SJSA1 (cell line): ENCODE results near the gene FGF14. TPM values are rescaled to one million over a fixed set of nuclear protein-coding genes. Genes with fewer than 3 reads are reported as not detected.

Experiments
- DNase-seq, 2 experiments: peaks; one replicate each; pipeline ENCODE4 v3.0.0-alpha.2; 2015 to 2020; ENCODE audit warnings: low spot score in 2 of 2, low read depth in 1 of 2
- H3K27ac ChIP-seq: fragments of 250-450 bp; sonication (Bioruptor Pico); 2 replicates; pipeline ENCODE4 v1.5.1; 2020; ENCODE audit warnings: mild to moderate bottlenecking, moderate library complexity
- H3K27me3 ChIP-seq: fragments of 250-450 bp; sonication (Bioruptor Pico); replicated peaks from 2 replicates; pipeline ENCODE4 v1.5.1; 2020; ENCODE audit warnings: mild to moderate bottlenecking, moderate library complexity
- H3K36me3 ChIP-seq: fragments of 250-450 bp; sonication (Bioruptor Pico); 2 replicates; pipeline ENCODE4 v1.5.1; 2020; ENCODE audit warnings: mild to moderate bottlenecking
- H3K4me1 ChIP-seq: fragments of 250-450 bp; sonication (Bioruptor Pico); replicated peaks from 2 replicates; pipeline ENCODE4 v1.6.1; 2021; ENCODE audit warnings: mild to moderate bottlenecking
- H3K4me3 ChIP-seq: fragments of 250-450 bp; sonication (Bioruptor Pico); 2 replicates; pipeline ENCODE4 v1.5.1; 2020; ENCODE audit warnings: mild to moderate bottlenecking
- H3K9me3 ChIP-seq: fragments of 250-450 bp; sonication (Bioruptor Pico); replicated peaks from 2 replicates; pipeline ENCODE4 v1.5.1; 2020; ENCODE audit warnings: mild to moderate bottlenecking
- total RNA-seq: library from RNA; depleted of rRNA; stranded (reverse); fragments of >200 nt; shearing (Covaris generic); gene quantifications from 2 replicates; pipeline ENCODE4 v1.2.3, GENCODE V29; 2014

FGF14 gene
- total RNA-seq, 1 experiment from 2014 or later: not detected

DNA sequence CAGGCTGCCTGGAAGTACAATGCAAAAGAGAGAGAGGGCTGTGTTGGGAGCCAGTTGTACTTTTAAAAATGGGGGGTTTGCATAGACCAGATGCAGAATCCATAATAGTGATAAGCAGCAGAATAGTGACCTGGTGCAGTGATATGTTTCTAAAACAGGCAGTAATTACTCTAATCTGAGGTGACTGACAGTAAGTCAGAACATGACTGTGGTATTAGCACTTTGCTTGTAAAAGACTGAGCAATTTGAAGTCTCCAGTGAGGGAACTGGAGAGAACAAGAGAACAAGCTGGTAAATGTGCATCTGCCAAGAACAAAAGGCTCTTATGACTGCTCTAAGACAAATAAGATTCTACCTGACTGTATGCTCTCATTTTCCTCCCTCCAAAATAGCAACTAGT, 565.9 kb downstream of the FGF14 start:
- H3K27ac ChIP-seq: no peak overlapping the region
- H3K9me3 ChIP-seq: no peaks in the 10 kb centered on the region
- DNase-seq: no peak
- H3K36me3 ChIP-seq: no peaks in the 10 kb centered on the region
- H3K27me3 ChIP-seq: 0 out of 2 replicates have a peak, but pooled peaks cover 10% of the 10 kb centered on the region
- no peaks in the 10 kb centered on the region for H3K4me1 ChIP-seq
- no peak overlapping the region for H3K4me3 ChIP-seq

DNA sequence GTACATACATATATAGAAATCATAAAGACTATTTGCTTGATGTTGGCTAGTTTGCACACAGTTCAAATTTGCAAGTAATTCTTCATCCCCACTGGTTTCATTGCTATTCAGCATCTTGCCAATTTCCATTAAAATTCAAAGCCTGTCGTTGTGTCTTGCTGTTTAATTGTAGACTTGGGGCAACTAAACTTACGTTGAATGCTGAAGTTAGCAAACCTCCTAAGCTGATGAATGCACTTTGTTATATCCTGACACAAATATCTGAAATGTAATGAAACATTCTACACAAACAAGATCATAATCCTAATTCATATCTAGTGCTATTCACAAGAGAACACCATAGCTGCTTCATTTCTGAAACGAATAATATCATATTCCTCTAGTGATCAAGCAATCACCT, 568.2 kb downstream of the FGF14 start:
- Histone ChIP-seq H3K9me3 (no peaks in the 10 kb centered on the region), H3K27ac (no peak overlapping the region), H3K4me3 (no peak overlapping the region), H3K4me1 (no peaks in the 10 kb centered on the region), H3K36me3 (no peaks in the 10 kb centered on the region), H3K27me3 (0 out of 2 replicates have a peak, but pooled peaks cover 10% of the 10 kb centered on the region)
- no peak for DNase-seq

- Histone ChIP-seq H3K27ac (no peak overlapping the region), H3K36me3 (no peaks in the 10 kb centered on the region), H3K27me3 (peaks cover 7% of the 10 kb centered on the region; the same call in 1 of the 2 replicates), H3K4me1 (no peaks in the 10 kb centered on the region), H3K4me3 (no peak overlapping the region), H3K9me3 (no peaks in the 10 kb centered on the region)
- DNase-seq: no peak
These were observed 571.8 kb downstream of the FGF14 start for GRCh38 chr13:101830035-101830434.

DNA sequence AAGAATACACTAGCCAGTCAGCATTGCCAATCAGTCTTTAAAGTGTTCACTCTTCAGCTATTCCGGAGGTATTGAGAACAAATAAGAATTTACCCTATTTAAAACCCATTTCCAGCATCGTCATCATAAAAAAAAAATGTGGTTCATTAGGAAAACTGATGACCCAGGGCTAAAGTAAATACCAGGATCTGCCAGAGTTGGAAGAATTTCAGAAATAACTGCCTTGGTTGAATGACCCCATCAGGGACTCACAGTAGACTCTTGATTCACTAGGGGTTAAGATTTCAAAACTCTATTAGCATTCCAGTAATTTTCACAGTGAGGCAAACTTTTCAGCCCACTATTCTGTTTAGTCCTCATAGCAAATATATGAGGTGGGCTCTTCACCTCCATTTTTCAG, 572.4 kb downstream of the FGF14 start:
- H3K36me3 ChIP-seq: no peaks in the 10 kb centered on the region
- peaks cover 6% of the 10 kb centered on the region; the same call in 1 of the 2 replicates for H3K27me3 ChIP-seq
- no peak overlapping the region for H3K27ac ChIP-seq
- H3K9me3 ChIP-seq: no peaks in the 10 kb centered on the region
- no peak for DNase-seq
- no peaks in the 10 kb centered on the region for H3K4me1 ChIP-seq
- H3K4me3 ChIP-seq: no peak overlapping the region

DNA sequence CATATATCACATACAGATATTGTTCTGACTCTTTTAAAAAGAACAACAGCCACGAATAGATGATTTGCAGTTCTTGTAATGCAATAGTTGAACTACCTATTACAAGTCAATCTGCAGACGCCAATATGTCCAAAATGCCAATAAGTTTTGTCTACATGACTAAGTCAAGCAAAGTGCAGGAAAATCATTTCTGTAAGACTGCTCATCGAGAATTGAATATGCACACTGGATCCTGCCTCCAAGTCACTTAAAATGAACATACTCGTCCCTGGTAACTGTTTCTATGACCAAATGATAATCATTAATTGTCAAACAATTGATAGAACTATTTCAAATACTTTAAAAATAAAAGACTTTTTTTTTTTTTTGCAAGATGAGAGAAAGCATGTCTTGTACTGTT, 573.7 kb downstream of the FGF14 start:
- Histone ChIP-seq H3K9me3 (no peaks in the 10 kb centered on the region), H3K4me3 (no peak overlapping the region), H3K27ac (no peak overlapping the region), H3K4me1 (no peaks in the 10 kb centered on the region), H3K36me3 (no peaks in the 10 kb centered on the region), H3K27me3 (peaks cover 2% of the 10 kb centered on the region; the same call in 1 of the 2 replicates)
- DNase-seq: no peak

DNA sequence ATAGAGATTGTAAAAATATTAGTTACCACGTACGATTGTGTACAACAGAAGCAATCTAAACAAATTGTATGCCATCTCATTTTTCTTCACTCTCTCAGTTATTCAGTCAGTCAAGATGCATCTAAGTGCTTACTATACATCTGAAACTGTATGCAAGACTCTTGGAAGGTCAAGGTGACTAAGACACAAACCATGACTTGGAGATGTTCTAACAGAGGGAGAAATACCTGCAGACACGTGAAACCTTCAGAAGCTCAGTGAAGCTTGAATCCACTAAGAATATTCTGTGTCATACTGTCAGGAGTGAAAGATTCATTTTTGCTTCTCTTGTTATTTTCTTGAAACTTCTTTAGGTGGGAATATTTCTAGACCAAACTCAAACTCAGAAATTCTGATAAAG, 584.0 kb downstream of the FGF14 start:
- Histone ChIP-seq H3K36me3 (no peaks in the 10 kb centered on the region), H3K27me3 (no peaks in the 10 kb centered on the region)
- no peak for DNase-seq

DNA sequence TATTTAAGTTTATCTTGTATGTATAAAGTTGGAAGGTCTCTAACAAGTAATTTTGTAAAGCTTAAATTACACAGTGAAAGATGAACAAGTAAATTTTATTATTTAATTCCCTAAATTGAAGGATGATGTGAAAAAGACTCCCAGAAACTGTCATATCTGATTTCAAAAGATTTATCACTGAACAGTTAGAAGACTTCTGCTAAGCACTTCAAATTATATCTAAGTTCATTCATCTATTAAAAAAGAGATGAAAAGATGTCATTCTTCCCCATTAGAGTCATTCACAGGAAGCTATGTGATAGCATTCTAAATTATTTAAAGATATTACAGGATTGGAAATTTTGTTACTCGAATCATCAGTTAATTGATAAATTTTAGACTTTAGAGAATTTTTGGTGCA, 590.0 kb downstream of the FGF14 start:
- Histone ChIP-seq H3K4me3 (no peak overlapping the region), H3K27me3 (no peaks in the 10 kb centered on the region), H3K27ac (no peak overlapping the region), H3K9me3 (no peaks in the 10 kb centered on the region), H3K4me1 (no peaks in the 10 kb centered on the region), H3K36me3 (no peaks in the 10 kb centered on the region)
- no peak for DNase-seq

More for the DNA sequence above, 584.0 kb downstream of the FGF14 start:
- Histone ChIP-seq H3K27ac (no peak overlapping the region), H3K4me3 (no peak overlapping the region), H3K4me1 (no peaks in the 10 kb centered on the region), H3K9me3 (no peaks in the 10 kb centered on the region)

- Histone ChIP-seq H3K9me3 (no peaks in the 10 kb centered on the region), H3K27ac (no peak overlapping the region), H3K27me3 (no peaks in the 10 kb centered on the region), H3K36me3 (no peaks in the 10 kb centered on the region), H3K4me1 (no peaks in the 10 kb centered on the region), H3K4me3 (no peak overlapping the region)
- no peak for DNase-seq
These were observed 590.5 kb downstream of the FGF14 start for GRCh38 chr13:101811284-101811839.

DNA sequence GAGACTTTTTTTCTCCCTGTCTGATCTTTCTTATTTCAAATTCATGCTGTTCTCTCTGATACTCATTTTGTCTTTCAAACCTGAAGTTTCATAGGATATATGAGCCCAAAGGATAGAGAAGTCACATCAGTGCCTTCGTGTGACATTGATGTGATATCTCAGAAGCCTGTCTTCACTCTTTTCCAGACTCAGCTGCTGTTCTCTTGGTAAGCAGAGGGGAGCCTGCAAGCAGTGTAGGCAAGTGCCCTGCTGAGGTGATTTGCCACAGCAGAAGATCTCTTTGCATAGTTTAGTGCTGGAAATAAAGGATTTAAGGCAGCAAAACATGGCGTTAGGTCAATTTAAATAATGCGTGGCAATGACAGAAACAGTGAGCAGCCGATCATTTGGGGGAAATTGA, 602.7 kb downstream of the FGF14 start:
- DNase-seq: no peak
- Histone ChIP-seq H3K27ac (no peak overlapping the region), H3K4me1 (no peaks in the 10 kb centered on the region), H3K36me3 (no peaks in the 10 kb centered on the region), H3K9me3 (no peaks in the 10 kb centered on the region), H3K4me3 (no peak overlapping the region), H3K27me3 (no peaks in the 10 kb centered on the region)

DNA sequence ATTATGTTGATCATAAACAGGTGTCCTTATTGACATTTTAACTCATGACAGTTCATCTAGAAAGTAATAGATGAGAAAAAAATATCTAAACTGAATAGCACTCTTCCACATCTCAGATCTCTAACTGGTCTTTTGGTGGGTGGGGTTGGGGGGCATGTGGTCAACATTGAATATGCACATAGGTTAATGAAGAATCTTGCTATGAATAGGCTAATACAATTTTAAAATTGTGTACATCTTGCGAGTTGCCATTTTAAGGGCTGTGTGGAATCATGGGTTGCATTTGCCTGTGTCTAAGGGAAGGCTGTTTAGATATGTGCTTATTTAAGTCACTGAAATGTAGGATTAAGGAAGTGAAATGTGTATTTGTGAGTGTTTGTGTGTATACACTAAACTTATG, 603.4 kb downstream of the FGF14 start:
- H3K4me3 ChIP-seq: no peak overlapping the region
- H3K27me3 ChIP-seq: no peaks in the 10 kb centered on the region
- no peaks in the 10 kb centered on the region for H3K9me3 ChIP-seq
- no peak overlapping the region for H3K27ac ChIP-seq
- H3K36me3 ChIP-seq: no peaks in the 10 kb centered on the region
- DNase-seq: no peak
- no peaks in the 10 kb centered on the region for H3K4me1 ChIP-seq

GRCh38 chr13:101795460-101795859, 606.4 kb downstream of the FGF14 start:
- Histone ChIP-seq H3K4me1 (no peaks in the 10 kb centered on the region), H3K9me3 (no peaks in the 10 kb centered on the region), H3K27ac (no peak overlapping the region), H3K27me3 (no peaks in the 10 kb centered on the region), H3K36me3 (no peaks in the 10 kb centered on the region), H3K4me3 (no peak overlapping the region)
- DNase-seq: no peak

DNA sequence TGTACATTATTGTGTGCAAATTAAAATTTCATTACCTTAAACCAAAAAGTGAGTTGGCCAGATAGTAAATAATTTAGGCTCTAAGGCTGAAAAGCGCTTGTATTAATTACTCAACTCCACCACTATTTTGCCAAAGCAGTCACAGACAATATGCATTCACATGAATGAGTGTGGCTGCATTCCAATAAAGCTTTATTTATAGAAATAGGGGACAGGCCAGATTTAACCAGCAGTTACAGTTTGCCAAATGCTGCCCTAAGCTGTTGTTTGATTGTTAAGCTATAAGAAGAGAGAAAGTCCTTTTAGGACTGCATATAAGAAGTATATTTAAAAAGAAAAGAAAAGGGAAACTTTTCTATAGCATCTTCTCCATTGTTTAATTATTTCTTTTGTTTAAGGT, 606.8 kb downstream of the FGF14 start:
- H3K4me1 ChIP-seq: no peaks in the 10 kb centered on the region
- H3K36me3 ChIP-seq: no peaks in the 10 kb centered on the region
- no peak for DNase-seq
- H3K27me3 ChIP-seq: no peaks in the 10 kb centered on the region
- H3K9me3 ChIP-seq: no peaks in the 10 kb centered on the region
- no peak overlapping the region for H3K4me3 ChIP-seq
- no peak overlapping the region for H3K27ac ChIP-seq

- H3K4me3 ChIP-seq: no peak overlapping the region
- H3K27ac ChIP-seq: no peak overlapping the region
- no peaks in the 10 kb centered on the region for H3K9me3 ChIP-seq
- H3K4me1 ChIP-seq: no peaks in the 10 kb centered on the region
- H3K36me3 ChIP-seq: no peaks in the 10 kb centered on the region
- no peak for DNase-seq
- no peaks in the 10 kb centered on the region for H3K27me3 ChIP-seq
These were observed 609.7 kb downstream of the FGF14 start for GRCh38 chr13:101792189-101792588.

DNA sequence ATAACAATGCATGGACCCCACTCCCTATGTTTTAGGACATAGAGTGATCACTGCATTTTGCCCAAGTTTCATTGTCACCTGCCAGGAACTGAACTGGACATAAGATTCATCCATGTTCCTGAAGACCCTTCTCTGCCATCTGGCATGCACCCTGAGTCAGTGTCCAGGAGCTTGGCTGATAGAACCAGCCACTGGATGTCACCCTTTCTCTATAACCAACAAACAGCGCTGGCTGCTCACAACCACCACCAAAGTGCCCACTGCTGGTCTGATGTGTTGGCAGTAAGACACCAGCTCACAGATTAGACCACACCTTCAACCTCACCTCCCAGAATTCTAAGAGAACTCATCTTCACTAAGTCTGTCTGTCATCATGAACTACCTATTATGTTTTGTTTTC, 616.0 kb downstream of the FGF14 start:
- no peak overlapping the region for H3K4me3 ChIP-seq
- H3K27ac ChIP-seq: no peak overlapping the region
- no peaks in the 10 kb centered on the region for H3K36me3 ChIP-seq
- DNase-seq: no peak
- H3K4me1 ChIP-seq: no peaks in the 10 kb centered on the region
- H3K9me3 ChIP-seq: no peaks in the 10 kb centered on the region
- H3K27me3 ChIP-seq: no peaks in the 10 kb centered on the region

GRCh38 chr13:101784313-101784712, 617.5 kb downstream of the FGF14 start:
- DNase-seq: no peak
- Histone ChIP-seq H3K4me3 (no peak overlapping the region), H3K9me3 (no peaks in the 10 kb centered on the region), H3K27ac (no peak overlapping the region), H3K4me1 (no peaks in the 10 kb centered on the region), H3K36me3 (no peaks in the 10 kb centered on the region), H3K27me3 (no peaks in the 10 kb centered on the region)
